ENCODE data around the gene MORN2.
A peak's percentile ranks its signal among the peaks of the same experiment; 100 is the strongest.
"Not testable (repeated sequence)": the region's sequence is repeated elsewhere in the genome, so short reads cannot be mapped to it uniquely, and the experiment has no call there.

Gene MORN2

DNA sequence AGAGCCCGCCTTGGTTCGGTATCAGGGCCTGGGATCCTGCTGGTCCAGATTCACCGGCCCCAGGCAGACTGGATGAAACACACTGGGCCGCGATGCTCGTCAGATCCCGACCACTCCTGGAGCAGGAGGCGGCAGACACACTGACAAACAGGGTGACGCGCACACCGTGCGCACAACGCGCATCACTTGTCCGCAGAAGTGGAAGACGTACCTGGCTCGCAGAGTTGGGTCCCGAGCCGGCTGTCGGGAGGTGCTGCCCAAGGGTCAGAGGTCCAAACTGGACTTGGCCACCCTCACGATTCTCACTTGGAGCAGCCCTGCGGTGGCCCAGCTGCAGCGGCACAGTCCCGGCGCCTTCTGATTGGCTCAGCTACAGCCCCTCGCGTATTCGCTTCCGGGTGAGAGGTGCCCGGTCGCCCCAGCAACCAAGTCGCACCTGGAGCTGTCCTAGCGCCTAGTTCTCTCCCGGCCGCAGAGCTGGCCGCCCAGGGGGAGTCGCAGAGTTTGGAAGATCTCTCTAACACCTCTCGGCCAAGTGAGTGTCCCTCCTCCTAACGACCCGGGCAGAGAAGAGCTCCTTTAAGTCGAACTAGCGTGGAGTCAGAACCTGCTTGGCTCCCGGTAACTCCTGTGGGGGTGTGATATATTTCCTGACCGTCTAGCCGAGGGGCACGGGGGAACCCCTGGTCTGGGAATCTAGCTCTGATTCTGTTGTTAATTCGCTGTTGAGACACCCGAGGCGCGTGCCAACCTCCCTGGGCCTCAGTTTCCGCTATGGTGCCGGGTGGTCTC is at the start of gene MORN2, which contains the start of gene DHX57:
MORN2 (plus strand) TSS at position 401 of the 792 bp plus-strand sequence.
DHX57 (minus strand) TSS at position 359 of the 792 bp plus-strand sequence. CDS start 7,529 bp downstream, outside the sequence.
- DNase-seq, result peak; percentile 93

DNA sequence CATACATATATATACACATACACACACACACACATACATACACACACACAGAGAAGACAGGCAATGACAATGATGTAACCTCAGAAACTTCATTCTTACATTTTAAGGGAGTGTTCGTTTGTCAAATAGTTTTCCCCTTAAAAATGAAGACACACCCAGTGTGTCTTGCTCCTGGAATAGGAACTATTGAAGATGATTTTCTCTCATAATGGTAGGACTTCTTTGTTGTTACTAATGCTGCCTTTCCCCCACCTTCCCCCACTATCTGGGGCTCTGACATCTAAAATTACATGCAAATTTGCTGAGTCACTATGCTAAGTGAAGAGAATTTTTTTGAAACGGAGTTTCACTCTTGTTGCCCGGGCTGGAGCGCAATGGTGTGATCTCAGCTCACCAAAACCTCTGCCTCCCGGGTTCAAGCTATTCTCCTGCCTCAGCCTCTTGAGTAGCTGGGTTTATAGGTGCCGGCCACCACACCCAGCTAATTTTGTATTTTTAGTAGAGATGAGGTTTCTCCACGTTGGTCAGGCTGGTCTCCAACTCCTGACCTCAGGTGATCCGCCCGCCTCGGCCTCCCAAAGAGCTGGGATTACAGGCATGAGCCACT is 48.1 kb upstream of the MORN2 start:
- DNase-seq, result not testable (repeated sequence)

DNA sequence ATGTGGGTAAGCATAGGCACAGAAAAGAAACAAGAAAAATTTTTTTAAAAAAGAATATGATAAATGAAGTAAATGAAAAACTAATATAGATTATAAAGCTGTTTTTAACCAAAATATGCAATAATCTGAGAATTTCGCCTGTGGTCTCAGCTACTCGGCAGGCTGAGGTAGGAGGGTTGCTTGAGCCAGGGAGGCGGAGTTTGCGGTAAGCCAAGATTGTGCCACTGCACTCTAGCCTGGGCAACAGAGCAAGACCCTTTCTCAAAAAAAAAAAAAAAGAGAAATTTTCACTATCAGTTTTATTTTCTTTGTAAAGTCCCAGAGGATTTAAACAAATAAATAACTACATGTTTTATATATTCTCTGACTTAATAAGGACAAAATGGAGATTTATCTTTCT is 47.3 kb upstream of the MORN2 start:
- DNase-seq, result no peak

DNA sequence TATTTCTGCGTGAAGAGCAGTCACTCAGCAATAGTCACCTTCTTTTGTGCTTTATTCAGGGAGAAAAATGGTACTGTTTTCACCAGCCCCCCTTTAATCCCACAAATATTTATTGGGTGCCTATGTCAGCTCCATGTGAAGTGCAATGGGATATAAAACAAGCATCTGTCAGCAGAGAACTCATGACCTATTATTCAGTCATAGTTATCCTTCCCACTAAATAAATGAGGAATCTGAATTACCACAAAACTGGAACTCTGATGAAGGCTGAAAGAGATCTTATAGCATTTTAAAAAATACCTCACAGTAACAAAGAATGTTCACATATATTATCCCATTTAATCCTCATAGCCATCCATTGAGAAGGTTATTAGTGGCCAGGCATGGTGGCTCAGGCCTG is 45.8 kb upstream of the MORN2 start:
- DNase-seq, result no peak

DNA sequence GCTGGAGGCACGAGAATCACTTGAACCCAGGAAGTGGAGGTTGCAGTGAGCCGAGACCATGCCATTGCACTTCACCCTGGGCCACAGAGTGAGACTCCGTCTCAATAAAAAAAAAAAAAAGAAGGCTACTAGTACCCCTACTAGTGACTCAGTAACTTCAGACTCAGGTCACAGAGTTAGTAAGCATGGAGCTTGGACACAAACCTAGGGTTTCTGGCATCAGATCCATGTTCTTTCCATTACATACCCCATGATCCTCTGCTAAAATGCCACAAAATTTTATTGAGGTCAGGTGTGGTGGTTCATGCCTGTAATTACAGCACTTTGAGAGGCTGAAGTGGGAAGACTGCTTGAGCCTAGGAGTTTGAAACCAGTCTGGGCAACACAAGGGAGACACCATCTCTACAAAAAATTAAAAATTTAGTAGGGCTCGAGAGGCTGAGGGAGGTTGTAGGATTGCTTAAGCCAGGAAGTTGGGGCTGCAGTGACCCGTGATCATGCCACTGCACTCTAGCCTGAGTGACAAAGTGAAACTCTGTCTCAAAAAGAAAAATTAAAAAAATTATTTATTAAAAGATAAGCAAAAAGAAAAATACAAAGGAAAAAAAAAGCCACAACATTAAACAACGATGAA is 45.1 kb upstream of the MORN2 start:
- no peak for DNase-seq

DNA sequence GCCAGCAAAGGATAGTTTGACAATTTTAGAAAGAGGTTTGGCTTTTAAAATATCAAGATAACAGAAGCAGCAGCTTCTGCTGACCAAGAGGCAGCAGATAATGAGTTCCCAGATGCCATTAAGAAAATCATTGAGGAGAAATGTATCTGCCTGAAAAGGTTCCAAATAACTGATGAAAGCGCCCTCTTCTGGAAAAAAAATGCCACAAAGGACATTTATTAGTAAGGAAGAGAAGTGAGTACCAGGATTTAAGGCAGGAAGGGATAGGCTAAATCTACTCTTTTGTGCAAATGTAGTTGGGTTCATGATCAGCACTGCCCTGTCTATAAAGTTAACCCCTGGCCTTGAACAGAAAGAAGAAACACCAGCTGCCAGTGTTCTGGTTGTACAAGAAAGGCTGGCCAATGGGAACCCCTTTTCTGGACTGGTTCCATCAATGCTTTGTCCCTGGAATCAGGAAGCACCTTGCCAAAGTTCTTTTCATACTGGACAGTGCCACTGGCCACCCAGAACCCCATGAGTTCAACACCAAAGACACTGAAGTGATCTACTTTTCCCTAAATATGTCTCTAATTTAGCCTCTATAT is 40.7 kb upstream of the MORN2 start:
- DNase-seq, result no peak

DNA sequence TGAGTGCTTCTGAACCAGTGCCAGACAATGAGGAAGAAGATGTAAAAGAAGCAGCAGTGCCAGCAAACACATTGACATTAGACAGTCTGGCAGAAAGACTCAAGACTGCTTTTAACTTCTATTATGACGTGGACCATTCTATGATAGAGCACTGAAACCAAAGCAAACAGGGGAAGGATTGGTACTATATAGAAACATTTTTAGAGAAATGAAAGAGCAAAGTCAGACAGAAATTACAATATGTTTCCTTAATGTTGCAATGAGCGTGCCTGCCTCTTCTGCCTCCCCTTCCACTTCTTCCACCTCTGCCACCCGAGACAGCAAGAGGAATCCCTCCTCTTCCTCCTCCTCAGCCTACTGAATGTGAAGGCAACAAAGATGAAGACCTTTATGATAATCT is 39.8 kb upstream of the MORN2 start:
- DNase-seq, result no peak

DNA sequence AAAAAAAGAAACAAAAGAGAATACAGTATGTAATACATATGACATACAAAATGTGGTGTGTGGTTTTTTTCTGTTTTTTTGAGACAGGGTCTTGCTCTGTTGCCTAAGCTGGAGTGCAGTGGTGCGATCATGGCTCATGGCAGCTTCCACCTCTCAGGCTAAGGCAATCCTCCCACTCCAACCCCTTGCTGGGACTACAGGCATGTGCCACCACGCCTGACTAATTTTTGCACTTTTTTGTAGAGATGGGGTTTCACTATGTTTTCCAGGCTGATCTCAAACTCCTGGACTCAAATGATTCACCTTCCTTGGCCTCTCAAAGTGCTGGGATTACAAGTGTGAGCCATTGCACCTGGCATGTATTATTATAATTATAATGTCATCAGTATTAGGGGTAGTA is 39.0 kb upstream of the MORN2 start:
- no peak for DNase-seq

DNA sequence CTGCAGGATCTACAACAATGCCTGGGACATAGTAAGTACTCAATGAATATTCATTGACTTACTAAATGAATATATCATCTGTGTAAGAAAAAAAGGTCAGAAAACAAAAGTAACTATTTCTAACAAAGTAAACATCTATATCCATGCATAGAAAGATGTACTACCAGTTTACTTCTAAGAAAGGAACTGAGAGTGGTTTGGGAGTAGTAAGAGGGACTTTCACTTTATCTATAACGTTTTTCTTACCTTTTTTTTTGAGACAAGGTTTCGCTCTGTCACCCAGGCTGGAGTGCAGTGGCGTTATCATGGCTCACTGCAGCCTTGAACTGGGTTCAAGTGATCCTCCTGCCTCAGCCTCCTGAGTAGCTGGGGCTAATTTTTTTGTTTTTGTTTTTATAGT is 25.7 kb upstream of the MORN2 start:
- DNase-seq, result no peak

DNA sequence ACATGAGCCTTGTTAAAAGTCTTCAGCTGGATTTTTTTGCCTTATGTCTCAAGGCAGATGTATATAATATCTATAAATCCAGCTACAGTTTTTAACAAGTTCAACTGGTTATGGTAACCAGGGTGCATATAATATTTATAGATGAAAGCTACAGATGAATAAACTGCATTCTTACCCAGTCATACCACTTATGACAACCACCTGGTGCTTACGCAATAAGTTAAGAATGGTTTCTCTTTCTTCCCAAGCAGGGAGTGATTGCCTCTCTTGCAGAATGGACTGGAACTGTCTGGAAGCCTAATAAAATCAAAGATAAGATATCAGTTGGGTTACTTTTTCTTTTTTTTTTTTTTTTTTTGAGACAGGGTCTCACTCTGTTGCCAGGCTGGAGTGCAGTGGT is 19.6 kb upstream of the MORN2 start:
- no peak for DNase-seq

DNA sequence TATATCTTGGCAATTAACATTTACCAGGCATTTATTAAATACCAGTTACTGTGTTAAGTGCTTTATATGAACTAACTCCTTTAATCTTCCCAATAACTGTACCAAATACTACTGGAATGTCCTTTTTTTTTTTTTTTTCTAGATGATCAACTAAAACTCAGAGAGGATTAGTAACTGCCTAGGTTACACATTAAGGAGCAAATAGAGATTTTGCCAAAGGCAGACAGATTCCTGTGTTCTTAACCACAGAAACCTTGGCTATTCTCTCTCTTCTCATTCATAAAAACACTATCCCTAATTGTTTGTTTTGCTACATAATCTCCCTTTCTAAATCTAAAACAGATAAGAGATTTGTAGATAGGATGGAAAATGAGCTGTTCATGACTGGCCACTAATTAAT is 13.3 kb upstream of the MORN2 start:
- no peak for DNase-seq

DNA sequence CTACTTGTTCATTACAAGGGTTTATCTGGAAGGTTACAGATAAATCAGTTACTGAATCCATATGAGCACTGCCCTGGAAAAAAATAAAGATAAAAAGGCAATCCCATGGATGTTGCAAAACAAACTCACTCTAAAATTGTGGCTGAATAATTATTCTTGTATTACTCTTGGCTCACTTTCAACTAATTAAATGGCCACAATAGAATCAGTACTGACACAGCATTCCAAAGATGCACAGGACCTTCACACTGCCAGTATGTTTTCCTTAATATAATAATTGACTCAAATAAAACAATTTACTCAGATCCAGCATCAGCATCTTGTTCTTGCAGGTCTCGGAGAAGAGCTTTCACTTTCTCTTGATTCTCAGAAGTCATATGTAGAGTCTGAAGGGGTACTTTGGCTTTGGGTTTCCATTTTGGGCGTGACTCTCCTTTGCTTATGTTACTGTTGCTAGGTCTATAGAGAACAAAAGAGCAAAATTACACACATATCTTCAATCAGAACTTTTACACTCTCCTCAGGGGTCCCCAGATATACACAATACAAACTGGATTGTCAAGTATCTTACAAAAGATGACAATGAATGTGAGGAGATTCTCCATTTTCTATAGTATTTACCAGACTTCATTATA is 12.6 kb upstream of the MORN2 start:
- DNase-seq, result no peak

DNA sequence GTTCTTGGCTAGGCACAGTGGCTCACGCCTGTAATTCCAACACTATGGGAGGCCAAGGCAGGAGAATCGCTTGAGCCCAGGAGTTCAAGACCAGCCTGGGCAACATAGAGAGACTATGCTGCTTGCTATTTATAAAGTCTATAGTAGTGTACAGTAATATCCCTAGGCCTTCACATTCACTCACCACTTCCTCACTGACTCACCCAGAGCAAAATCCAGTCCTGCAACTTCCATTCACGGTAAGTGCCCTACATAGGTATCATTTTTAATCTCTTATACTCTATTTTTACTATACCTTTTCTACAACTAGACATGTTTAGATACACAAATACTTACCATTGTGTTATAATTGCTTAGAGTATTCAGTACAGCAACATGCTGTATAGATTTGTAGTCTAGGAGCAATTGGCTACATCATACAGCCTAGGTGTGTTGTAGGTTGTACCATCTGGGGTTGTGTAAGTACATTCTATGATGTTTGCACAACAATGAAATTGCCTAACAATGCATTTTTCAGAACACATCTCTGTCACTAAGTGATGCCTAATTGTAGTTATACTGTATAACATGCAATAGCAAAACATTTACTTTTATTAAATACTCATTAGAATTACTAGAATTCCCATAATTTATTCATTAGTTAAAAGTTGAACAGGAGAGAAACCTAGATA is 8.9 kb upstream of the MORN2 start:
- no peak for DNase-seq

DNA sequence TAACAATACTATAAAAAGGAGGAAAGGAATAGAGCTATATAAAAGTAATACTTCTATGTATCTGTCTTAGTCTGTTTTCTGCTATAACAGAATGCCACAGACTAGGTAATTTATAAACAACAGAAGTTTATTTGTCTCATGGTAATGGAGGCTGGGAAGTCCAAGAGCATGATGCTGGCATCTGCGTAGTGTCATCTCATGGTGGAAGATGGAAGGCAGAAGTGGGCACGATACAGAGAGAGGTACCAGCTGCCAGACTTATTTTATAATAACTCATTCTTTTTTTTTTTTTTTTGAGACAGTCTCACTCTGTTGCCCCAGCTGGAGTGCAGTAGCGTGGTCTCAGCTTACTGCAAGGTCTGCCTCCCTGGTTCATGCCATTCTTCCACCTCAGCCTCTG is 4.3 kb upstream of the MORN2 start:
- no peak for DNase-seq

DNA sequence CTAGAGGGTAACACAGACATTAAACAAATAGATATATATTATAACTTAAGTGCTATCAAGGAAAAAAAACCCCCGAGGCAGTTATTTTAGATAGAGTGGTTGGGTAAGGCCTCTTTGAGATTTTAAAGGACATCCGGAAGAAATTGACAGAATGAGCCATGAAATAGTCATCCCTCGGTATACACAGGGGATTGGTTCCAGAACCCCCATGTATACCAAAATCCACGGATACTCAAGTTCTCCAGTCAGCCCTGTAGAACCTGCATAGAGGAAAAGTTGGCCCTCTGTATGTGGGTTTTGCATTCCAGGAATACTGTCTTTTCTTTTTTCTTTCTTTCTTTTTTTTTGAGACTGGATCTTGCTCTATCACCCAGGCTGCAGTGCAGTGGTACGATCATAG is 2.0 kb upstream of the MORN2 start:
- DNase-seq, result no peak

DNA sequence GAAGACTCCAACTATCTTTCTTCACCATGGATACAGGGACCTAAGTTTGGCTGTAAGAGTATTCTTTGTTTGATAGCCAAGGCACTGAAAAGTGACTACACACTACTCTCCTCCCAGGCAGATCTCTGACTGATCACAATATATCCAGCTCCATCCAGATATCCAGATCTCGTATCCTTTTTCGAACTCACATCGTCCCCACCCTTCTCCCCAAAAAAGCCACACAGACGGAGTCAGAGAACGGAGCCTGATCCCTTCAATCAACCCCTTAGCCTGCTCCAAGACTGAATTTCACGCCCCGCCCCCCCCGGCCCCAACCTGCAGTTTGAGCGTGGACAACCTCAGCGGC is 575 bp upstream of the MORN2 start:
- no peak for DNase-seq

DNA sequence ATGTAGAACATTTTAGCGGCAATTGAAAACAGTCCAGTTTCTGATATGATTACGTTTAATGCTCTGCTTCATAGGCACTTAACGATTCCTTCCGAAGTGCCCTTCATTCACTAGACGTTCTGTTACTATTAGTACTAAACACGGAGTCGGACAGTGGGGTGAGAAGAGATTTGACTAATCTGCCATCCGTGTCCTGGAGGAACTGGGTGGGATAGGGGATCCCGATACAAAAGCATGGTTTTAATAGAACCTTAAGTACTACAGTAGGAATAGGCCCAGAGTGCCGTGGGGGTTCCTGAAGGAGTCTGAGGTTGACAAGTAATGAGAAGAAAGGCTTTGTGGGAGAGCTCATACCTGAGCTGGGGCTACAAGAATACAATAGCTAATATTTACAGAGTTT is 631 bp downstream of the MORN2 start:
- no peak for DNase-seq

DNA sequence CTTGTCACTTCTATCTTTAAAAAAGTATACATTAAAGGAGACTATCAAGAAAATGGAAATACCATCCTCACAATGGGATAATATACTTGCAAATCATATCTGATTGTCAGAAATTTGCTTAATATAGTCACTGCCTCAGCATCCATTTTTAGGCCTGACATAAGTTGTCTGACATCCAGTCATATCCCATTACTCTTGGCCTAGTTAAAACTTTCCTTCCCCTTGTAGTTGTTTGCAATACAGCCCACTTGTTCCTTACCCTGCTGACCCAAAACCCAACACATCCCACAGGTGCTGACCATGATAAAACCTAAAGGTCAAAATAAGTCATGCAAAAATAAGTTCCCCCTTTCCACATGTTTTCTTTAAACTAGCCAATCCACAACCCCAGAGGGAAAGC is 10.3 kb downstream of the MORN2 start:
- no peak for DNase-seq

DNA sequence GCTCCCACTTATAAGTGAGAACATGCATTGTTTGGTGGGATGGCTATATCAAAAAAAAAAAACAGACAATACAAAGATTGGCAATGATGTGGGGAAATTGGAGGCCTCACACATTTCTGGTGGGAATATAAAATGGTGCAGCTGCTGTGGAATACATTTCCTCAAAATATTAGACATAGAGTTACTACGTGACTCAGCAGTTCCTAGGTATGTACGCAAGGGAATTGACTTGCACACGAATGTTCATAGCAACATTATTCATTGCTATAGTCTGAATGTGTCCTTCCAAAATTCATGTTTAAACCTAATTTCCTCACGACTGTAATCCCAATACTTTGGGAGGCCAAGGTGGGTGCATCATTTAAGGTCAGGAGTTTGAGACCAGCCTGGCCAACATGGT is 11.6 kb downstream of the MORN2 start:
- DNase-seq, result no peak

DNA sequence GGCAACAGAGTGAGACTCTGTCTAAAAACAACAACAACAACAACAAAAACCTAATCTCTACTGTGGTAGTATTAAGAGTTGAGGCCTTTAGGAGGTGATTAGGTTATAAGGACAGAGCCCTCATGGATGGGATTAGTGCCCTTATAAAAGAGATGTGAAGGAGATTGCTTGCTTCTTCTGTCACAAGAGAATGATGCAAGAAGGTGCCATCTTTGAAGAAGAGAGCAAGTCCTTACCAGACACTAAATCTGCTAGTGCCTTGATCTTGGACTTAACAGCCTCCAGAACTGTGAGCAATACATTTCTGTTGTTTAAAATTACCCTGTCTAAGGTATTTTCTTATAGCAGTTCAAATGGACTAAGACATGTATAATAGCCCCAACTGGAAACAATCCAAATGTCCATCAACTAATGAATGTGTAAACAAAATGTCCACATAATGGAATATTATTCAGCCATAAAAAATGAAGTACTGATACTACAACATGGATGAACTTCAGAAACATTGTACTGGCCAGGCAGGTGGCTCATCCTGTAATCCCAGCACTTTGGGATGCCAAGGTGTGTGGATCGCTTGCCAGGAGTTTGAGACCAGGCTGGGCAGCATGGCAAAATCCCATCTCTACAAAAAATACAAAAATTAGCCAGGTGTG is 12.3 kb downstream of the MORN2 start:
- no peak for DNase-seq

DNA sequence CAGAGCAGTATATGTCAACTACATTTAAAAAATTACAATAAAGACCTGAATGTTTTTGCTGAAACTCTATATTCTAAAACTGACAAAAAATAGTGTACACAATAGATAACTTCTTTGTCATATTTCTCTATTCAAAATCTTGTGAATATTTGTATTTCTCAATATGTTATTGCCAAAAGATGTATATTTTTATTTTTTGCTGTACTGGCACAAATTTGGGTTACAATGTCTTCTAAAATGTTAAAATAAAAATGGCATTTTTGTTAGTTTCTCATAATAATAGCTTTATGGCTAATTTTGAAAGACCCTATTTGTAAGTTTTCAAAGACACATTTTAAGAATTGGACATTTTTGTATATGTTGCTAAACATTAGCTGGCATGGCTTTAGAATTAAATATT is 13.3 kb downstream of the MORN2 start:
- DNase-seq, result no peak

DNA sequence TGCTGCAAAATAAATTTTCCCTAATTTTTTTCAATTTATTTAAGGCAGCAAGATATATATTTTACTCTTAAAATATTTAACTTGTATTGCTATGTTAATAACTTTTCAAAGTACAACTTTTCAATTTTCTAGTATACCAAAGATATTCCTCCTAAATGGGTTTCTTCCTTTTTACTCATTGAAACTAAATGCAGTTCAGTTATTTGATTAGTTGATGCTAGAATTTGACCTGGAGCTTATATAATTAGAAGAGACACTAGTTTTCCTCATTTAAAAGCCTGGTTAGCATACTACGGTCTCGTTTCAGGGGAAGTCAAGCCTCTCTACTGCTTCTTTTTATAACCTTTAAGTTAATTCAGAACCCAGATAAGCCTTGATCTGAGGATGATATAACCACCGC is 13.8 kb downstream of the MORN2 start, which contains the start of gene ARHGEF33:
ARHGEF33 (plus strand) TSS at position 301 of the 400 bp plus-strand sequence. CDS start 29,573 bp downstream, outside the sequence.
- DNase-seq, result no peak

Measured in activated effector memory CD4-positive, alpha-beta T cell treated with anti-CD3 and anti-CD28 coated beads, Interleukin-2, amount 50 U/mL, for 16 hours (primary cell).